PC-9 (cell line): Measurements from ENCODE around the gene ABTB2.

Experiments
- EZH2 ChIP-seq: fragments of 200-600 bp; sonication (generic); IDR thresholded peaks from 2 replicates; pipeline ENCODE4 v1.8.0; 2017; ENCODE audit warnings: antibody characterized with exemption, low read depth
- TF ChIP-seq, protein P1 (sequence below): fragments of 200-600 bp; sonication (generic); conservative IDR thresholded peaks from 2 replicates; pipeline ENCODE4 v1.6.1; 2017; ENCODE audit warnings: mixed run types, antibody characterized with exemption, mild to moderate bottlenecking, moderate library complexity

DNA sequence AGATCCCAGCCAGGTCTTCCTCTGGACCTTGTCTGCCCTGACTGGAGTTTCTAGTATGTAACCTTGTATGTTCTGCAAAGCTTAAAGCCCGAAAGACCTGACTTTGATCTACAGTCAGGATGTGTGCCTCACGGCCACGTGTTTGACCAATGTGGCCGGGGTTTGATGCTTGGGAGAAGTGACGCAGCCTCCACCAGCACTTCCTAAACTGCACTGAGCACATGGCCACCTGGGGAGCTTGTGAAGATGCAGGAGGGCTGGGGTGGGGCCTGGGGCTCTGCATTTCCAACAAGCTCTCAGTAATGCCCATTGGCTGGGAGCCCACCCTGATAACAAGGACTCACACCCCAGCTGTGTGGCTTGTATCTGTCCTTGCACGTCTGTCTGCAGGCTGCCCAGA, 199.1 kb downstream of the ABTB2 start:
- TF ChIP-seq, protein P1, sequence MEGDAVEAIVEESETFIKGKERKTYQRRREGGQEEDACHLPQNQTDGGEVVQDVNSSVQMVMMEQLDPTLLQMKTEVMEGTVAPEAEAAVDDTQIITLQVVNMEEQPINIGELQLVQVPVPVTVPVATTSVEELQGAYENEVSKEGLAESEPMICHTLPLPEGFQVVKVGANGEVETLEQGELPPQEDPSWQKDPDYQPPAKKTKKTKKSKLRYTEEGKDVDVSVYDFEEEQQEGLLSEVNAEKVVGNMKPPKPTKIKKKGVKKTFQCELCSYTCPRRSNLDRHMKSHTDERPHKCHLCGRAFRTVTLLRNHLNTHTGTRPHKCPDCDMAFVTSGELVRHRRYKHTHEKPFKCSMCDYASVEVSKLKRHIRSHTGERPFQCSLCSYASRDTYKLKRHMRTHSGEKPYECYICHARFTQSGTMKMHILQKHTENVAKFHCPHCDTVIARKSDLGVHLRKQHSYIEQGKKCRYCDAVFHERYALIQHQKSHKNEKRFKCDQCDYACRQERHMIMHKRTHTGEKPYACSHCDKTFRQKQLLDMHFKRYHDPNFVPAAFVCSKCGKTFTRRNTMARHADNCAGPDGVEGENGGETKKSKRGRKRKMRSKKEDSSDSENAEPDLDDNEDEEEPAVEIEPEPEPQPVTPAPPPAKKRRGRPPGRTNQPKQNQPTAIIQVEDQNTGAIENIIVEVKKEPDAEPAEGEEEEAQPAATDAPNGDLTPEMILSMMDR = no peak
- TF ChIP-seq EZH2 = no peak
